ENCODE results near the gene ANO4.

Gene ANO4

GRCh38 chr12:100794441-100795173 lies at the start of gene ANO4:
Gene ANO4, plus strand, starts transcription at chr12:100794776. Its CDS starts 107,010 bp downstream, at chr12:100901786.
- no peak for TF ChIP-seq CTCF (IDR thresholded peaks at IDR 0.05)

- no peak for TF ChIP-seq CTCF (IDR thresholded peaks at IDR 0.05)
Observed at GRCh38 chr12:100745378-100746071, 49.1 kb upstream of the ANO4 start.

GRCh38 chr12:100752841-100753240 lies 41.7 kb upstream of the ANO4 start:
- TF ChIP-seq CTCF (IDR thresholded peaks at IDR 0.05): no peak

- no peak for TF ChIP-seq CTCF (IDR thresholded peaks at IDR 0.05)
Observed at GRCh38 chr12:100753837-100754236, 40.7 kb upstream of the ANO4 start.

GRCh38 chr12:100755186-100755585 lies 39.4 kb upstream of the ANO4 start:
- TF ChIP-seq CTCF (IDR thresholded peaks at IDR 0.05): no peak

- TF ChIP-seq CTCF (IDR thresholded peaks at IDR 0.05): no peak
Observed at GRCh38 chr12:100758083-100758482, 36.5 kb upstream of the ANO4 start.

- TF ChIP-seq CTCF (IDR thresholded peaks at IDR 0.05): no peak
Observed at GRCh38 chr12:100767371-100767770, 27.2 kb upstream of the ANO4 start.

Measured in LNCAP (cell line).